Measurements from ENCODE around the gene TRIM17.
A peak's percentile ranks its signal among the peaks of the same experiment; 100 is the strongest.

TRIM17 gene

DNA sequence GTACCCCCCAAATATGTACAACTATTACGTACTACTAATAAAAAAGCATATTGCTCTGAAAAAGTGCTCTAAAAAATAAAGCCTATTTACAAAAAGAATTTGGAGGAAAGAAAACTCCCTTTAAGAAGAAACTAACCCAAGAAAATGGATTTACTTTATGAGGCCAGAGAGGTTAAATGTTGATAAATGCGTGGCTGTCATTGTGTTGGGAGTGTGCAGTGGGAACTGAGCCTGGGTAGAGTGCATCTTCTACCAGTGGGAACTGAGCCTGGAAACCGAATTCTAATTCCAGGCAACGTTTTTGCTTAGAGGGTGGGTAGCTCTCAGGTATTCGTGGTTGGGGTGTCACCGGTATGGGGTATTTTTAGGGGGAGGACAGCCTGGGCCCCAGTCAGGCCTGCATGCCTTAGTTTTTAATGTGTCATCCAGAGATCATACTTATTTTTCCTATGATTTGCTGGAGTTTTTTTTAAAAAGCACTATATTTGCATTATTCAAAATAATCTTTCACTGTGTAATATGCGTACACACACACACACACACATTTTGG lies 46.4 kb upstream of the TRIM17 start:
- no peak for DNase-seq (ENCODE audit: low read depth)
- peak overlapping the region; percentile 48 for H3K4me3 ChIP-seq (ENCODE audit: low read depth, low read length)
- TF ChIP-seq MYC (IDR thresholded peaks at IDR 0.05; ENCODE audit: low read depth, low read length) (no peak), CTCF (IDR thresholded peaks at IDR 0.05; ENCODE audit: low read depth, low read length) (no peak), POLR2A (IDR thresholded peaks at IDR 0.05; ENCODE audit: extremely low read depth, insufficient read length) (no peak)
- TF ChIP-seq, protein P1, sequence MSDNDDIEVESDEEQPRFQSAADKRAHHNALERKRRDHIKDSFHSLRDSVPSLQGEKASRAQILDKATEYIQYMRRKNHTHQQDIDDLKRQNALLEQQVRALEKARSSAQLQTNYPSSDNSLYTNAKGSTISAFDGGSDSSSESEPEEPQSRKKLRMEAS (IDR thresholded peaks at IDR 0.05; ENCODE audit: low read depth, low read length): no peak

DNA sequence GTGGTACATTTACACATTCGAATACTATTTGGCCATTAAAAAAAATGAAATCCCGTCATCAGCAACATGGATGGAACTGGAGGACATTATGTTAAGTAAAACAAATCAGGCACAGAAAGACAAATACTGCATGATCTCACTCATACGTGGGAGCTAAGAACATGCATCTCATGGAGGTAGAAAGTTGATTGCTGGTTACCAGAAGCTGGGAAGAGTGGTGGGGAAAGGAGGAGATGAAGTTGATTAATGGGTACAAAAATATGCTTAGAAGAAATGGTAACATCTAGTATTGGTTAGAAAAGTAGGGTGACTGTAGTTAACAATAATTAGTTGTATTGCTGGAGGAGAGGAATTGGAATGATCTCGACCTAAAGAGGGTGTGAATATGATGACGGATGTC lies 45.9 kb upstream of the TRIM17 start:
- TF ChIP-seq POLR2A (IDR thresholded peaks at IDR 0.05; ENCODE audit: extremely low read depth, insufficient read length): no peak
- TF ChIP-seq, protein P1 (IDR thresholded peaks at IDR 0.05; ENCODE audit: low read depth, low read length): no peak
- no peak for TF ChIP-seq CTCF (IDR thresholded peaks at IDR 0.05; ENCODE audit: low read depth, low read length)
- TF ChIP-seq MYC (IDR thresholded peaks at IDR 0.05; ENCODE audit: low read depth, low read length): no peak
- DNase-seq (ENCODE audit: low read depth): no peak
- H3K4me3 ChIP-seq (ENCODE audit: low read depth, low read length): no peak overlapping the region

DNA sequence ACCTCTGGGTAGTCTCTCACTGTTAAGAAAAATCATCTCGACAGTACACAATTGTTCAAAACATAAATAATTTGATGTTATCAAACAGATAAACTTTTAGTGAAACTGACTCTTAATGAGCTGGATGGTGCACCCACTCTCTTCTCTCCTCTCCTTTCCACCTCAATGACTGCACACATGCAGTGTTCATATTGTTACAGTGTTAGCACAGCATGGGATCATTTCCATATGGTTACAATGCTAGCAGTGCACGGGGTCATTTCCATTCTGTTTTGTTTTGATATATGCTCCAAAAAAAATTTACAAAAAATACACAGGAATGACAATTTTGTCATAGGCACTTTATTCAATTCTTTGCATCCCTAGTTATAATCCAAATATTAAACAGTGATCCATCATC lies 44.2 kb upstream of the TRIM17 start:
- no peak for DNase-seq (ENCODE audit: low read depth)
- TF ChIP-seq POLR2A (IDR thresholded peaks at IDR 0.05; ENCODE audit: extremely low read depth, insufficient read length) (no peak), MYC (IDR thresholded peaks at IDR 0.05; ENCODE audit: low read depth, low read length) (no peak), CTCF (IDR thresholded peaks at IDR 0.05; ENCODE audit: low read depth, low read length) (no peak)
- TF ChIP-seq, protein P1 (IDR thresholded peaks at IDR 0.05; ENCODE audit: low read depth, low read length): no peak
- H3K4me3 ChIP-seq (ENCODE audit: low read depth, low read length): no peak overlapping the region

- H3K4me3 ChIP-seq (ENCODE audit: low read depth, low read length): no peak overlapping the region
- no peak for TF ChIP-seq MYC (IDR thresholded peaks at IDR 0.05; ENCODE audit: low read depth, low read length)
- TF ChIP-seq CTCF (IDR thresholded peaks at IDR 0.05; ENCODE audit: low read depth, low read length): peak; percentile 10
- no peak for TF ChIP-seq POLR2A (IDR thresholded peaks at IDR 0.05; ENCODE audit: extremely low read depth, insufficient read length)
- TF ChIP-seq, protein P1 (IDR thresholded peaks at IDR 0.05; ENCODE audit: low read depth, low read length): no peak
- DNase-seq (ENCODE audit: low read depth): no peak
Observed at GRCh38 chr1:228459091-228459993, 42.7 kb upstream of the TRIM17 start.

- H3K4me3 ChIP-seq (ENCODE audit: low read depth, low read length): no peak overlapping the region
- TF ChIP-seq CTCF (IDR thresholded peaks at IDR 0.05; ENCODE audit: low read depth, low read length) (no peak), POLR2A (IDR thresholded peaks at IDR 0.05; ENCODE audit: extremely low read depth, insufficient read length) (no peak), MYC (IDR thresholded peaks at IDR 0.05; ENCODE audit: low read depth, low read length) (no peak)
- TF ChIP-seq, protein P1 (IDR thresholded peaks at IDR 0.05; ENCODE audit: low read depth, low read length): no peak
- DNase-seq (ENCODE audit: low read depth): no peak
Observed at GRCh38 chr1:228457396-228458176, 40.9 kb upstream of the TRIM17 start.

Measured in NB4 (cell line).